ENCODE measurements around the gene PLA2G4D.

DNA sequence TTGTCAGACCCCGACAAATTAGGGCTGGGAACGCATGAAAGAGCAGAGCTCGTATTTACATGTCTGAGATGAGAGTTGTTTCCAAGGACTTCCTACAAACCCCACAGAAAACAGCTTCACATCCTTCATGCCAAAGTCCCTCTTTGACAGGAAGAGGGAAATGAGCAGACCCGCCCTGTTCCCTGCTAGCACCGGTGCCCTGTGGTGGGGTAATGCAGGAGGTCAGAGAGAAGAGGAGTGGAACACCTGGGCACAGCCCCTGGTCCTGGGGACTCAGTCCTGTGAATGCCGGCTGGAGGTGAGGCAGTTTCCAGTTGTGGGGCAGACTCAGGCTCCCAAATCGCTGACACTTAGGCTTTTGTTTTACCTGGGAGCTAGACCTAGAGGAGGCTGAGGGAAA is 4.0 kb downstream of the PLA2G4D start:
- TF ChIP-seq CTCF (IDR thresholded peaks at IDR 0.05) = no peak
- TF ChIP-seq POLR2A (IDR thresholded peaks at IDR 0.05) = no peak
